OCI-LY7 (cell line): Measurements from ENCODE around the gene TNIK. TPM values are rescaled to one million over a fixed set of nuclear protein-coding genes. Genes with fewer than 3 reads are reported as not detected.

Experiments used
- BruUV-seq: library from RNA; stranded (reverse); fragments of 400-500 nt; replicated peaks from 2 replicates; lab custom pipeline; 2021; lab: Mats Ljungman, UMichigan
- CTCF ChIA-PET: fragments of 300-600 bp; sonication (Branson Sonifier 250); formaldehyde crosslinking; loops from one replicate; lab custom pipeline; 2022; ENCODE audit warnings: antibody characterized with exemption; ENCODE audit not compliant: unreplicated experiment; lab: Charles Lee
- POLR2A ChIA-PET: fragments of 300-600 bp; sonication (Branson Sonifier 250); formaldehyde crosslinking; loops from one replicate; lab custom pipeline; 2022; ENCODE audit warnings: antibody characterized with exemption; lab: Charles Lee
- DNase-seq: peaks from one replicate; pipeline ENCODE4 v3.0.0-alpha.2; 2015; ENCODE audit warnings: low spot score
- H2AFZ ChIP-seq: fragments of 200-600 bp; sonication (generic), shearing (Covaris generic); 2 replicates; pipeline ENCODE4 v1.6.1; 2014; ENCODE audit warnings: mild to moderate bottlenecking, antibody characterized with exemption, low read length, moderate library complexity
- H3K27ac ChIP-seq: fragments of 200-600 bp; sonication (generic); 2 replicates; pipeline ENCODE4 v1.5.1; 2014; ENCODE audit warnings: mixed run types, low read depth, mild to moderate bottlenecking, moderate library complexity, low read length, inconsistent platforms; ENCODE audit not compliant: poor library complexity, severe bottlenecking
- H3K36me3 ChIP-seq: fragments of 200-600 bp; sonication (generic); 2 replicates; pipeline ENCODE4 v1.6.1; 2014; ENCODE audit warnings: mild to moderate bottlenecking, antibody characterized with exemption, low read length, moderate library complexity, mixed read lengths; ENCODE audit not compliant: insufficient read depth
- H3K4me1 ChIP-seq: fragments of 200-600 bp; sonication (generic); 2 replicates; pipeline ENCODE4 v1.5.1; 2014; ENCODE audit warnings: mild to moderate bottlenecking, low read length; ENCODE audit not compliant: insufficient read depth, poor library complexity, severe bottlenecking
- H3K4me2 ChIP-seq: fragments of 200-600 bp; sonication (generic); 2 replicates; pipeline ENCODE4 v1.6.1; 2014; ENCODE audit warnings: mild to moderate bottlenecking, low read length
- H3K4me3 ChIP-seq: fragments of 200-600 bp; sonication (generic); 2 replicates; pipeline ENCODE4 v1.5.1; 2014; ENCODE audit warnings: mild to moderate bottlenecking, low read depth, low read length; ENCODE audit not compliant: poor library complexity, severe bottlenecking
- H3K79me2 ChIP-seq: fragments of 200-600 bp; sonication (generic); 2 replicates; pipeline ENCODE4 v1.6.1; 2016; ENCODE audit warnings: low read depth, mild to moderate bottlenecking, low read length, moderate library complexity, mixed read lengths; ENCODE audit not compliant: insufficient read depth
- H3K9me2 ChIP-seq: fragments of 200-600 bp; sonication (generic); 2 replicates; pipeline ENCODE4 v1.6.1; 2016; ENCODE audit warnings: mild to moderate bottlenecking, low read length, mixed read lengths; ENCODE audit not compliant: insufficient read depth
- H3K9me3 ChIP-seq: fragments of 200-600 bp; sonication (generic); 2 replicates; pipeline ENCODE4 v1.6.1; 2014; ENCODE audit warnings: mild to moderate bottlenecking, mixed run types, low read length, mixed read lengths
- H4K20me1 ChIP-seq: fragments of 200-600 bp; sonication (generic); 2 replicates; pipeline ENCODE4 v1.6.1; 2014; ENCODE audit warnings: mild to moderate bottlenecking, antibody characterized with exemption, low read length, moderate library complexity, mixed read lengths; ENCODE audit not compliant: insufficient read depth
- EZH2phosphoT487 ChIP-seq: fragments of 200-600 bp; sonication (generic); IDR thresholded peaks from 2 replicates; pipeline ENCODE4 v1.6.1; 2018; ENCODE audit warnings: low read depth, borderline replicate concordance, mild to moderate bottlenecking, mixed run types, antibody characterized with exemption, low read length, moderate library complexity, mixed read lengths
- intact Hi-C: fragments of 100-400 bp; cut with micrococcal nuclease; formaldehyde crosslinking; loops from one replicate; pipeline ENCODE4 v1.10.0; 2022; ENCODE audit not compliant: unreplicated experiment
- total RNA-seq, 2 experiments: library from RNA; depleted of rRNA in 1 of 2; stranded (reverse); fragments of >200 nt in 1 of 2; shearing (Covaris generic) in 1 of 2; gene quantifications; 2 replicates each; pipeline ENCODE4 v1.2.3, GENCODE V29; 2014 to 2022
- TF ChIP-seq, protein P1 (sequence below): fragments of 200-600 bp; sonication (generic); conservative IDR thresholded peaks from 2 replicates; pipeline ENCODE4 v1.5.1; 2014; ENCODE audit warnings: mild to moderate bottlenecking, antibody characterized with exemption, low read length, moderate library complexity, mixed read lengths

Gene TNIK
- total RNA-seq, 2 experiments from 2014 or later: not detected

DNA sequence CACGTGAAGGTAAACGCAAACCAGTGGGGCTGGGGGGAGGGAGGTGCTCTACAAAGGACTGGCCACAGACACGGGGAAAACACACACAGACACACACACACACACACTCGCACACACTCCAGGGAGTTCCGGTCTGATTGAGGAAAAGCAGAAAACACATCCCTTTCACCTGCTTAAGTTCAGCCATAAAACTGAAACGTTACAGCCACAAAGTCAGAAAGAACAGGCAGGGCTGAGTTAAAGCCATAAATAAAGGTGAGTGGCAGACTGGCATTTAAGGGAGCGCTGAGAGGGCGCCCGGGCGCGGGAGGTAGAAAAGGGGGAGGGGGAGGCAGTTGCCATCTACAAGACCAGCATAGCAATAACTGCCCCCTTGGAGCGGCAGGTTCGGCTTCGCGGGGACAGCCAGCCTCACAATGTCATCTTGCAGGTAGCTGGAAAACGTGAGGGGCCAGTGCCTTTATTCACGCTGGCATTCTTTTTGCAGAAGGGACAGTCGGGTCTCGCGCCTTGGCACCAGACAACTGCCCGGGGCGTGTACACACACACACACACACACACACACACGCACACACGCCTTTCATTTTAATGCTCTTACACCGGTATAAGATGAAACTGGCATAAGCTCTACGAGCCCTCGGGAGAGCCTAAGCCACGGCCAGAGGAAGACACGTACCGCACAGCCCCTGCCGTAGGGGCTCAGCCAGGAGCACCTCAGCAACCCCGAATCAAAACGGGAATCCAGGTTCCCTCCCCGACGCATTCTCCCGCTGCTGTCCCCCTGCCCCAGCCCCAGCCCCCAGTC lies 866 bp downstream of the TNIK start:
- no peak overlapping the region for H2AFZ ChIP-seq
- no peaks in the 10 kb centered on the region for H4K20me1 ChIP-seq
- ChIA-PET CTCF (no interaction called here), POLR2A (no interaction called here)
- H3K4me3 ChIP-seq: no peak overlapping the region
- H3K4me2 ChIP-seq: no peak overlapping the region; the same call in 1 of the 2 replicates
- no peaks in the 10 kb centered on the region for H3K4me1 ChIP-seq
- TF ChIP-seq EZH2phosphoT487: no peak
- TF ChIP-seq, protein P1, sequence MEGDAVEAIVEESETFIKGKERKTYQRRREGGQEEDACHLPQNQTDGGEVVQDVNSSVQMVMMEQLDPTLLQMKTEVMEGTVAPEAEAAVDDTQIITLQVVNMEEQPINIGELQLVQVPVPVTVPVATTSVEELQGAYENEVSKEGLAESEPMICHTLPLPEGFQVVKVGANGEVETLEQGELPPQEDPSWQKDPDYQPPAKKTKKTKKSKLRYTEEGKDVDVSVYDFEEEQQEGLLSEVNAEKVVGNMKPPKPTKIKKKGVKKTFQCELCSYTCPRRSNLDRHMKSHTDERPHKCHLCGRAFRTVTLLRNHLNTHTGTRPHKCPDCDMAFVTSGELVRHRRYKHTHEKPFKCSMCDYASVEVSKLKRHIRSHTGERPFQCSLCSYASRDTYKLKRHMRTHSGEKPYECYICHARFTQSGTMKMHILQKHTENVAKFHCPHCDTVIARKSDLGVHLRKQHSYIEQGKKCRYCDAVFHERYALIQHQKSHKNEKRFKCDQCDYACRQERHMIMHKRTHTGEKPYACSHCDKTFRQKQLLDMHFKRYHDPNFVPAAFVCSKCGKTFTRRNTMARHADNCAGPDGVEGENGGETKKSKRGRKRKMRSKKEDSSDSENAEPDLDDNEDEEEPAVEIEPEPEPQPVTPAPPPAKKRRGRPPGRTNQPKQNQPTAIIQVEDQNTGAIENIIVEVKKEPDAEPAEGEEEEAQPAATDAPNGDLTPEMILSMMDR: no peak
- intact Hi-C loops: no loop called here
- no peaks in the 10 kb centered on the region for H3K9me3 ChIP-seq
- H3K27ac ChIP-seq: no peak overlapping the region
- no peaks in the 10 kb centered on the region; the same call in 1 of the 2 replicates for H3K9me2 ChIP-seq
- H3K36me3 ChIP-seq: no peaks in the 10 kb centered on the region
- no TSS peak for BruUV-seq
- no peak for DNase-seq
- H3K79me2 ChIP-seq: no peaks in the 10 kb centered on the region

DNA sequence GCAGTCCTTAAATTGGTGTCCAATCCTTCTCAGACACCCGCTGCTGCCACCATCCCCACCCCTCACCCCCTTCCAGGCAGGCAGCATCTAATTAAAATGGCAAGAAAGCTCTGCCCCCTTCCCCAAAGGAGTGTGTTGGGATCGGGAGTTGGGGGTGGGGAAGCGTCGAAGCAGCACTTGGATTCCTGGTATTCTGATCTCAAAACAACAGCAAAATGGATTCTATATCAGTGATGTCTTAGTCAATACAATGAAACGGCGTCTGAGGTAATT lies 1.4 kb downstream of the TNIK start:
- intact Hi-C loops: no loop called here
- POLR2A ChIA-PET: no interaction called here

More for the DNA sequence above, 1.4 kb downstream of the TNIK start:
- H3K4me2 ChIP-seq: no peak overlapping the region
- CTCF ChIA-PET: no interaction called here
- no peaks in the 10 kb centered on the region for H3K79me2 ChIP-seq
- H2AFZ ChIP-seq: no peak overlapping the region
- H3K9me3 ChIP-seq: no peaks in the 10 kb centered on the region
- TF ChIP-seq, protein P1: no peak
- no peaks in the 10 kb centered on the region; the same call in 1 of the 2 replicates for H3K9me2 ChIP-seq
- no peaks in the 10 kb centered on the region for H3K36me3 ChIP-seq
- BruUV-seq: no TSS peak
- DNase-seq: no peak
- H3K4me3 ChIP-seq: no peak overlapping the region
- no peaks in the 10 kb centered on the region for H3K4me1 ChIP-seq
- H3K27ac ChIP-seq: no peak overlapping the region
- no peaks in the 10 kb centered on the region for H4K20me1 ChIP-seq
